SU-DHL-6 (cell line): ENCODE results near the gene SPEN.

ENCODE experiments used
- H2AFZ ChIP-seq: fragments of 200-600 bp; sonication (generic); 2 replicates; pipeline ENCODE4 v1.6.1; 2014; ENCODE audit warnings: low read depth, mild to moderate bottlenecking, moderate library complexity, mixed read lengths, antibody characterized with exemption, low read length; ENCODE audit not compliant: severe bottlenecking
- H3F3A ChIP-seq: fragments of 200-600 bp; shearing (Covaris generic); 2 replicates; pipeline ENCODE4 v1.6.0; 2016; ENCODE audit warnings: antibody characterized with exemption, mild to moderate bottlenecking; ENCODE audit not compliant: insufficient read depth
- H3K27ac ChIP-seq: fragments of 200-600 bp; sonication (generic); 2 replicates; pipeline ENCODE4 v1.5.1; 2016; ENCODE audit warnings: low read depth, mild to moderate bottlenecking, low read length, moderate library complexity, mixed read lengths
- H3K27me3 ChIP-seq: fragments of 200-600 bp; sonication (generic), shearing (Covaris generic); 2 replicates; pipeline ENCODE4 v1.6.0; 2014; ENCODE audit warnings: mild to moderate bottlenecking, low read length
- H3K36me3 ChIP-seq: fragments of 200-600 bp; sonication (generic); 2 replicates; pipeline ENCODE4 v1.6.1; 2014; ENCODE audit warnings: mild to moderate bottlenecking, low read length, mixed read lengths
- H3K4me2 ChIP-seq: fragments of 300-600, 200-600 bp; shearing (Covaris generic), sonication (generic); 2 replicates; pipeline ENCODE4 v1.6.0; 2014; ENCODE audit warnings: low read length, low read depth, mild to moderate bottlenecking; ENCODE audit not compliant: poor library complexity, severe bottlenecking
- H3K4me3 ChIP-seq: fragments of 200-600 bp; sonication (generic); 2 replicates; pipeline ENCODE4 v1.5.1; 2014; ENCODE audit warnings: antibody characterized with exemption, low read length, mild to moderate bottlenecking, mixed read lengths; ENCODE audit not compliant: insufficient read depth, poor library complexity, severe bottlenecking
- H3K79me2 ChIP-seq: fragments of 200-600 bp; sonication (generic); 2 replicates; pipeline ENCODE4 v1.6.1; 2014; ENCODE audit warnings: mild to moderate bottlenecking, low read length, moderate library complexity; ENCODE audit not compliant: insufficient read depth
- H3K9ac ChIP-seq: fragments of 200-600 bp; sonication (generic); 2 replicates; pipeline ENCODE4 v1.7.0; 2014; ENCODE audit warnings: mild to moderate bottlenecking, low read length
- H3K9me2 ChIP-seq: fragments of 200-600 bp; sonication (generic); replicated peaks from 2 replicates; pipeline ENCODE4 v1.6.1; 2014; ENCODE audit warnings: low read length; ENCODE audit not compliant: insufficient read depth
- H3K9me3 ChIP-seq: fragments of 200-600 bp; sonication (generic); 2 replicates; pipeline ENCODE4 v1.6.1; 2014; ENCODE audit warnings: low read length, mixed read lengths; ENCODE audit not compliant: insufficient read depth
- H4K20me1 ChIP-seq: fragments of 200-600 bp; sonication (generic); 2 replicates; pipeline ENCODE4 v1.6.1; 2014; ENCODE audit warnings: low read depth, mild to moderate bottlenecking, antibody characterized with exemption, low read length, moderate library complexity, mixed read lengths
- CTCF ChIP-seq: fragments of 200-600 bp; sonication (generic); IDR thresholded peaks from one replicate; pipeline ENCODE4 v1.5.1; 2017; ENCODE audit warnings: antibody characterized with exemption, mild to moderate bottlenecking, low read length, moderate library complexity; ENCODE audit not compliant: insufficient read depth, poor library complexity, severe bottlenecking
- EZH2phosphoT487 ChIP-seq: fragments of 200-600 bp; sonication (generic), shearing (Covaris generic); conservative IDR thresholded peaks from 2 replicates; pipeline ENCODE4 v1.6.1; 2018; ENCODE audit warnings: mild to moderate bottlenecking, antibody characterized with exemption, low read length, moderate library complexity, mixed read lengths

Gene SPEN

GRCh38 chr1:15944308-15945010 is 97.0 kb downstream of the SPEN start:
- Histone ChIP-seq H3K9me3 (no peaks in the 10 kb centered on the region), H3K79me2 (peaks cover 8% of the 10 kb centered on the region; the same call in 1 of the 2 replicates), H3K27me3 (no peaks in the 10 kb centered on the region), H3K9ac (no peak overlapping the region), H3K4me3 (no peak overlapping the region), H3K4me2 (no peak overlapping the region), H3K36me3 (no peaks in the 10 kb centered on the region), H2AFZ (no peak overlapping the region), H3F3A (peaks cover 9% of the 10 kb centered on the region; the same call in 1 of the 2 replicates), H3K9me2 (no peaks in the 10 kb centered on the region), H3K27ac (no peak overlapping the region), H4K20me1 (no peaks in the 10 kb centered on the region; the same call in 1 of the 2 replicates)
- TF ChIP-seq EZH2phosphoT487 = no peak
- TF ChIP-seq CTCF = no peak

- no peak overlapping the region for H3K27ac ChIP-seq
- H3K9me3 ChIP-seq = no peaks in the 10 kb centered on the region
- no peaks in the 10 kb centered on the region for H4K20me1 ChIP-seq
- no peak overlapping the region for H3K4me2 ChIP-seq
- 0 out of 2 replicates have a peak, but pooled peaks cover 3% of the 10 kb centered on the region for H3F3A ChIP-seq
- peaks cover 15% of the 10 kb centered on the region; the same call in 1 of the 2 replicates for H3K79me2 ChIP-seq
- TF ChIP-seq EZH2phosphoT487 (no peak), CTCF (no peak)
- H3K36me3 ChIP-seq = no peaks in the 10 kb centered on the region
- H3K27me3 ChIP-seq = no peaks in the 10 kb centered on the region
- H3K9ac ChIP-seq = no peak overlapping the region
- no peak overlapping the region for H2AFZ ChIP-seq
- no peaks in the 10 kb centered on the region for H3K9me2 ChIP-seq
- H3K4me3 ChIP-seq = no peak overlapping the region
Observed at GRCh38 chr1:15945011-15945831, 97.7 kb downstream of the SPEN start.

- Histone ChIP-seq H3F3A (no peaks in the 10 kb centered on the region), H3K9me3 (no peaks in the 10 kb centered on the region), H4K20me1 (no peaks in the 10 kb centered on the region), H3K4me3 (no peak overlapping the region), H3K9me2 (no peaks in the 10 kb centered on the region), H2AFZ (no peak overlapping the region), H3K9ac (no peak overlapping the region), H3K27me3 (no peaks in the 10 kb centered on the region), H3K4me2 (no peak overlapping the region), H3K36me3 (no peaks in the 10 kb centered on the region), H3K27ac (no peak overlapping the region), H3K79me2 (peaks cover 21% of the 10 kb centered on the region; the same call in 1 of the 2 replicates)
- TF ChIP-seq EZH2phosphoT487 (no peak), CTCF (no peak)
Observed at GRCh38 chr1:15945832-15946448, 98.4 kb downstream of the SPEN start.
